GM18870 (cell line): ENCODE data around the gene SMURF1.
"Not testable (repeated sequence)": the region's sequence is repeated elsewhere in the genome, so short reads cannot be mapped to it uniquely, and the experiment has no call there.

Source experiments
- ATAC-seq: cut with Tn5 transposase; IDR thresholded peaks from one replicate; pipeline ENCODE4 v1.9.1; 2021; ENCODE audit warnings: moderate library complexity; ENCODE audit not compliant: unreplicated experiment

SMURF1 gene

DNA sequence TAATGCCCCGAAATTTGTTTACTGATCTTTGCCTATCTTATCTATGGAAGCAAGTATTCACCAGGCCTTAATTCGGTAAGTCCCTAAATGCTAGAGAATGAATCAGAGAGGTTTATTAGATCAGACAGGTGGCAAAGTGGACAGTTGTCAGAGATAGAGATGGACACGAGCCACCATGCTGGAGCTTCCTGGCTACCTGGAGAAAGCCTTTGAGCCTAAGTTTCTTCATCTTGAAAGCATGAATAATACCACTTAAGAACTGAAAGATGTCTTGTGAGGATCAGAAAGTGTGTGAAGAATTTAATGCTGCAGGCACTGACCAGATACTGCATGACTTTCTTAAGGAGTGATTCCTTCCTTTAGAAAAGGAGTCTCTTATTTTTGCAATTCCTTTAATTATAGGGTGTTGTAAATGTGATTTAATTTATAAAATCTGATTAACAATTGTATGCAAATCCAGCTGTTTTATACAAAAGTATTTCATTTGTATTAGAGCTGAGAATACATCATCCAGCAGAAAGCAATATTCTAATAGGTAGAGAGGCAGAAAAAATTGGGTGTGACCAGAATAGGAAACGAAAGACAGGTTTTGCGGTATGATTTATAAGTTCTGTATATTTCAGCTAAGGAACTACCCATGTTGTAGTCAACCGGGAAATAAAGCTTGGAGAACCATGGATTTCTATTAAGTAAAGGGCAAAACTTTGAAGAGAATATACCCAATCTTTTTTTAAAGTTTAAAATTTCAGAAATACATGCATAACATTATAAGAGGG, 82.7 kb downstream of the SMURF1 start:
- ATAC-seq = no peak

DNA sequence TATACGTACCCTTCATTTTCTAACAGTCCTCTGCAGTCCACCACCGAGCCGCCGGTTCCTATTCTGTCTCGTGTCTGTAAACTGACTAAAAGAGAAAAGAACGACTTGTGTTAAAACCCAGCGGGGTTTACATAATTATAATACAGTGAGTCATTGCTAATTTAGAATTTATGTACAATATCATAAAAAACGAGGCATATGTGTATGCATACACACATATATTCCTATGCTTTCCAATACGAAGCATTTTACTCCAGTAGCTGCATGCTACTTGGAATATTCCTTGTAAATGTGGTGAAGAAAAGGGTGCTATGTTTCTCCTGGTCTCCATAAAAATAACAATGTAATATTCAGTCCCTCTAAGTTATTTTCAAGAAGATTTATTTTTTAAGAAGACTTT, 89.1 kb downstream of the SMURF1 start:
- no peak for ATAC-seq

DNA sequence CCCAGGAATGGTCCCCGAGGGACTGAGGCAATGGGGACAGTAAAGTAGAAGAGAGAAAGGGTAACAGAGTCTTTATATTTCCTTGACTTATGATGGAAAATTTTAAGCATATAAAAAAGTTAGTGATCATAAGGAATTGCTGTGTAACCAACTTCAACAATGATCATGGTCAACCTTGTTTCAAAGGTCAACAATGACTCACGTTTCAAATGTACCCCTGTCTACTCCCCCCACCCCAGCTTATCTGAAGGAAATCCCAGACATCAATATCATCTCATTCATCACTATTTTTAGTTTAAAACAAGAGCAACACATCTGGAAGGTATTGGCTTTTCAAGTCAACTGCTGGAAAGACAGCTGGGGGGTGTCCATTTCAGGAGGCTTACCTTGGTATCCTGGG, 92.9 kb downstream of the SMURF1 start:
- ATAC-seq = no peak

DNA sequence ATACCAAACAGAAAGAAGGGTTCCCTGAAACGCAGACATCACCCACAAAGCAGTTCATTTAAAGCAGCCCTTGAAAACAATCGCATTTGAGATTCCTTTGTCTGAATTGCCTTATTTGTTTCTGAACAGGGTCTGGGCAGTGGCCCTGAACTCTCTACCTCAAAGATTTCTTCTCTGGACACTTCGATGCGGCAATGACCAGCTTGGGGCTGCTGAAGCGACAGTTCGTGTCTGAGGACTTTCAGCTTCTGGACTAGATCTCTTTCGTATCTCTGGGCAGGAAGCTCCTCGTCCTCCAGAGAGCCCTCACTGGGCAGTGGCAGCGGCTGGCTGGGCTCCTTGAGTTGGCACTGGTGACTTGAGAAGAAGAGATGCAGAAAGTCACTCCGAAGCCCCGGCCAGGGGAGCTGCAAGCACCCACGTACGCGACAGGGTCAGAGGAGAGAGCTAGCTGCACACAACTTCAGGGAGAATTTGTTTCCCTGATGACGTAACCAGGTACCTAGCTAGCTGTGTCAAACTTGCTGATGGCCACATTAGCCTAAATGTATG, 96.3 kb downstream of the SMURF1 start:
- no peak for ATAC-seq

DNA sequence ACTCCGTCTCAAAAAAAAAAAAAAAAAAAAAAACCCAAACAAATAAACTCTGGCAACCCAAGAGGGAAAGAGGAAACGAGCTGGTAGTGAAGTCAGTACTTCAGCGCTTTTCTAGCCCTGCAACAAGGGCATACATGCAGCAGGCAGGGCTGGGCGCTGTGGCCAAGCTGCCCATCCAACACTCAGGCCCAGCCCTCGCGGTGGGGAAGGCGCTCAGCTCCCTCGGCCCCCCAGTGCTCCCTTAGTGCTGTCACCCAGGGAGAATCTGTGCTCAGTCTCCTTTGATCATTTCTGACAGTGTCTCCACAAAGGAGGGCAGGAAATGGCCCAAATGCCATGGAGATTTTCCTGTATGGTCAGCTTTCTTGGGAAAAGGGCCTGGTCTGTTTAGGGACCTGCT, 97.2 kb downstream of the SMURF1 start:
- no peak for ATAC-seq

DNA sequence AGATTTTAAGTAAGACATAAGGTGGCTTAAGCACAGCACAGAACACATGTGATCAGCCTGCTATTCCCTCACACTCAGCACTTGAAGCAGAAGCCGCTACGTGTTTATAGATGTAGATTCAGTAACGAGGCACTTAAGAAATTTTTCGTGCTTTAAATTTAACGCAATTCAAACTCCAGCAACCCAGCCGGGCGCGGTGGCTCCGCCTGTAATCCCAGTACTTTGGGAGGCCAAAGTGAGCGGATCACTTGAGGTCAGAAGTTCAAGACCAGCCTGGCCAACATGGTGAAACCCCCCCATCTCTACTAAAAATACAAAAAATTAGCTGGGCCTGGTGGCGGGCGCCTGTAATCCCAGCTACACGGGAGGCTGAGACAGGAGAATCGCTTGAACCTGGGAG, 97.6 kb downstream of the SMURF1 start:
- not testable (repeated sequence) for ATAC-seq

DNA sequence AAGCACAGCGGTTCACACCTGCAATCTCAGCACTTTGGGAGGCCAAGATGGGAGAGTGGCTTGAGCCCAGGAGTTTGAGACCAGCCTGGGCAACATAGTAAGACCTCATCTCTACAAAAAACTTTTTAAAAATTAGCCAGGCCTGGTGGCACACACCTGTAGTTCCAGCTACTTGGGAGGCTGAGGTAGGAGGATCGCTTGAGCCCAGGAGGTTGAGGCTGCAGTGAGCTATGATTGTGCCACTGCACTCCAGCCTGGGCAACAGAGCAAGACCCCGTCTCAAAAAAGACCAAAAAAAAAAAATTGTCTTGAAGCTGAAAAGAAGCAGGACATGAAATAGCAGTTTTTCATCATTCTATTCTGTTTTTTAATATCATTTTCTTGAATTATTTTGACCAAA, 99.0 kb downstream of the SMURF1 start:
- ATAC-seq = not testable (repeated sequence)

DNA sequence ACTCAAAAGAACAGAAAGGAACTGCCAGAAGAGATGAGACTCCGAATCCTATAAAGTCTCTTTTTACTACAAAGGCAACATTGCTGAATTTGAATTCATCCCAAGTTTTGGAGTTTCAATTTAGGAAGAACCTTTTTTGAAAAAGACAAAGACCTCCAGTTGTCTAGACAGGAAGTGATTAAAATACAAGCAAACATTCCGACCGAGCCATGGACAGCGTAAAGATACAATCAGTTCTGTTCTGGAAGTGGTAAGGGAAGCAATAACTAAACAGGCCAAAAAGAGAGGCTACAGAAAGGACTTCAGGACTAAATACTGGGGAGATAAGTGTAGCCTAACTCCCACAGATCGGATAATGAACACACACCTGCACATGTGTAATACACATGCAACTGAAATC, 101.0 kb downstream of the SMURF1 start:
- no peak for ATAC-seq

DNA sequence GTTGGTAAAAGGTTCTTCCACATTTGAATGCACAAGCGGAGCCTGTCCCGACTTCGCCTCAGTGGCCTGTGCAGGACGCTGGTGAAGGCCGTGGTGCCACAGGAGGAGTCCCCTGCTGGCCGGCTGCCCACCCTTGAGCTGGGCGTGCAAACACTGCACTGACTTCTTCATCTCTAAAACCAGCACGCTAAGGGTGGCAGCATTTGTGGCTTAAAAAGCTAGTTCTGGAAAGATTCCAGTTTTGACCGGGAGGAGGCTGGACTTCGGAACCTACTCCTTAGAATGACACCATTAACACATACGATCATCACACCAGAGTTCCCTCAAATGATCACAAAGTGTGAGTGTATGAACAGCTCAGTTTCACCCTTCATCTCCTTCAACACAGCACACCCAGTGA, 102.4 kb downstream of the SMURF1 start:
- no peak for ATAC-seq

DNA sequence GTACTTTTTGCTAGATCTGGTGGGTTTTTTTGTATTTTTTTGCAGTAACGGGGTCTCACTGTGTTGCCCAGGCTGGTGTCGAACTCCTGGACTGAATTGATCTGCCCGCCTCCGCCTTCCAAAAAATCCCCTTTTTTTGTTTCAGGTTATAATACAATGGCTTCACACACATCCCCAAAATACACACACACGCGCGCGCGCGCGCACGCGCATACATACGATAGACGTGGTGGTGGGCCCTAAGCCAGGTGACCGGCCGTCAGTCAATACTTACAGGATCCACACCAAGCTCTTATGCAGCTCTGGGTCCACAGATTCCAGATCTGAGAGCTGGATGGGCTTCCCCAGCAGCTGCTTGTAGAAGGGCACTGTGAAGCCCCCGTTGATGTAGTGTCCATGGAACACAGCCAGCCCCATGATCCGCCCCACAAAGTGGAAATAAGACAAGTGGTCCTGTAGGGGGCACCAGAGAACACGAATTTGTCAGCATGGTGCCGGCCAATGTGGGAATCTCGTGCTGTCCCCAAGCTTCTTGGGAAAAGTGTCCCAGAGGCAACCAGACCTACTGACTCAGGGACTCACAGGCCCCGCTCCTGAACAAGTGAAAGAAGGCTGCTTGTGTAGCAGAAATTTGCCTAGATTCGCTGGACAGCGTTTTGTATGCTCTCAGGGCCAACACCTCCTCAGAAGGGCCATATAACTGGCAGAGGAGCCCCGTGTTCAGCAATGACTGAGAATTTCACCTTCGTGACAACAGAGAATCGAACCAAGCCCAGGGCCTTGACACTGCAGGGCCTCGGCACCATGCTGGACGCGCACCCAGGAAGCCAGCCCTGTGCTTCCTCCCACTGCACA, 103.6 kb downstream of the SMURF1 start:
- no peak for ATAC-seq

DNA sequence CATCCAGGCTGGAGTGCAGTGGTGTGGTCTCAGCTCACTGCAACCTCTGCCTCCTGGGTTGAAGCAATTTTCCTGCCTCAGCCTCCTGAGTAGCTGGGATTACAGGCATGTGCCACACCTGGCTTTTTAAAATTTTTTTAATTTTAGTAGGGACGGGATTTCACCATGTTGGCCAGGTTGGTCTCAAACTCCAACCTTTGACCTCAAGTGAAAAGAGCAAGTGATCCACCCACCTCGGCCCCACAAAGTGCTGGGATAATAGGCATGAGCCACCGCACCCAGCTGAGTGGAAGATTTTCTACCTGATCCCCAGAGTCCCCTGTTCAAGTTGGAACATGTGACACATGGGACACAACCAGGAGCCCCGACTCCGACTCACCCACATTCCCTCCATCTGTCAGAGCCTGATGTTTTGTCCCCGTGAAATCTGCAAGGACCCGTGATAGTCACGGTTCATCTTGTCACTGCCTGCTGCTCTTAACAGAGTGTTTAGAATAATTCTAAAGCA, 104.5 kb downstream of the SMURF1 start:
- ATAC-seq = no peak

DNA sequence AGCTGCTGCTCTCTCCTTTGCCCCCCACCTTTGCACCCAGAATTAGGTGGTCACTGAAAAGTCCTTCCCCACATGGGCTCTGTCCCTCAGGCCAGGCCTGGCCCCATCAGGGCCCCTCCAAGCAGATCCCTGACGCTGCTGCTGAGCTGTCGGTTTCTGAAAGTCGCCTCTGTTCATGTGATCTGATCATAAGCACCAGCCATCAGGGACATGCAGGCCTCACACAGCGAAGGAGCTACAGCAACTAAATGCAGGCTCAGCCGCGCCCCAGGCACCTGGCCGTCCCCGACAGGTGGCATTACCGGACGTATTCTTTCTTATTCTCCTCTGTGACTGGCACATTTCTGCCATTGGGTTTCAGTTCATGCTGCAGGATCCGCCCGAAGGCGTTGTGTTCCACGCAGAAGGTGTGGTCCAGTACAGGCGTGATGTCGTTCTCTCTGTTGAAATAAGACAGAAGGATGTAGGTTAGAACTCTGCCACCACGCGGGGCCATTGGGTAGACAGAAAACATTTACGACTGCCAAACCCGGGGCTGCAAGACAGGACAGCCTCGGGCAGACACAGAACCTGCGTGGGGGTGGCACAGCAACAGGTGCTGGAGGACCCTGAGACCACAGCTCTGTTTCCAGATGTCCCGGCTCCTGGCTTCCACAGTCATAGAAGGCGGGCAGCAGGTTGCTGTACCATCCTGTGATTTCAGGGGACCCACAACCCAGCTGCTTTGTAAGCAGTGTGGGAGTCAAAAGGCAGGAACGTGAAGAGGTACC, 105.6 kb downstream of the SMURF1 start:
- ATAC-seq = no peak

DNA sequence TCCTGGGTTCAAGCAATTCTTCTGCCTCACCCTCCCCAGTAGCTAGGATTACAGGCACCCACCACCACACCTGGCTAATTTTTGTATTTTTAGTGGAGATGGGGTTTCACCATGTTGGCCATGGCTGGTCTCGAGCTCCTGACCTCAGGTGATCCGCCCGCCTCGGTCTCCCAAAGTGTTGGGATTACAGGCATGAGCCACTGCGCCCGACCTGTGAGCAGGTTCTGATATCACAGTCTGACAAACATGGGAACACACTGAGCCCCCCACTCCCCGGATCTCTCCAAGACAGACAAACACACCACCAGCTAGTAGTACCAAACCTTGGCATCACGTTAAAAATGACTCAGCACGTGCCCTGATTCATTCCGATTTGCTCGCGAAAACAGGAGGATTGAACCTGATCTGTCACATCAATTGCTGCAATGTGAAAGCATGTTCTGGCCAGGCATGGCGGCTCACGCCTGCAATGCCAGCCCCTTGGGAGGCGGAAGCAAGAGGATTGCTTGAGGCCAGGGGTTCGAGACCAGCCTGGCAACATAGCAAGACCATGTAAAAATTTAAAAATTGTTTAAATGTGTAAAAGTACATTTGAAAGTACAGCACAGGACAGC, 106.5 kb downstream of the SMURF1 start:
- ATAC-seq = no peak

DNA sequence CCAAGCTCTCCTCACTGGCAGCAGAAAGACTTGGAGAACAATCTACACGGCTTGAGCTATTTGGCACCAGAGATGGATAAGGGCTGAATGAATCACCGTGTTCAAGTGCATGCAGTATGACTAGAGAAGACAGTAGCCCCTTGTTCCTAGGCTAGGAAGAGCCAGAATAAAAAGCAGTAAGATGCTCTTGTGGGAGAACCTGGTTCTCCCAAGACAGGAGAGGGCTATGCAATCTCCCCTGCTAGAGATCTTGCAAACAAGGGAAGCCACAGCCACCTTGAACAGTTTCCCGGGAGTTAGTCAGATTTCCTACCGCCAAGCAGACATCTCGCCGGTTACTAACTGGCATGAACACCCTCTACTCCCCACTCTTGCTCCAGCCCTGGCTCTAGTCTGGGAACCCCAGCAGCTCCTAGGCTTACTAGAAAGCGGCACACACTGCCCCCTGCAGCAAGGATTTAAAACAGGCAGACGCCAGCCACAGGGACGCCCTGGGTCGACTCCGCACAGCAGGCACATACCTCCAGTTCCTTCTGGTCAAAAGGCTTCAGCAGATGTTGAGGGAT, 107.3 kb downstream of the SMURF1 start:
- ATAC-seq = no peak

DNA sequence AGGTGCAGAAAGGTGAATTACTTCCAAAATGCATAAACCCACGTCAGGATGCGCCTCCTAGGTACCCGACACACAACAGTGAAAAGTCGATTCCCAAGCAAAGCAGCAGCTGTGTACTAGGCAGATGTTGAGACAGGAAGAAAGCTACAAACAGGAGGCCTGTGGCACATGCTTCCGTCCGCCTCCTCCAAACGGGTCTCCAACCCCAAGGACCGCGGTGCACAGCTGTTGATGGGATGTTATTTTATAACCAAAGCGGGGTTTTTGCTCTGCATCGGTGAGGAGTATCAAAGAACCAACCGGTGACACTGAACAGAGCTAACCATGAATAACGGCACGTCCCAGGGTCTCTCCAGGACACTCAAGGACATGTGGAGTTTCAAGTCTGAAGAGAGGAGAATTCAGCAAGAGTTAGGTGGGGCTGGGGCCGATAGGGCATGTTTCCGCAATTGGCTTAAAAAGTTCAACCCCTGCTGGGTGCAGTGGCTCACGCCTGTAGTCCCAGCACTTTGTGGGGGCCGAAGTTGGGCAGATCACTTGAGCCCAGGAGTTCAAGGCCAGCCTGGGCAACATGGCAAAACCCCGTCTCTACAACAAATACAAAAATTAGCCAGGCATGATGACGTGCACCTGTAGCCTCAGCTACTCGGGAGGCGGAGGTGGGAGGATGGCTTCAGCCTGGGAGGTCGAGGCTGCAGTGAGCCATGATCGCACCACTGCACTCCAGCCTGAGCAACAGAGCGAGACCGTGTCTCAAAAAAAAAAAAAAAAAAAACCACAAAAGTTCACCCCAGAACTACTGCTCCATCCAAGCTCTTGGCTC, 108.0 kb downstream of the SMURF1 start:
- no peak for ATAC-seq

DNA sequence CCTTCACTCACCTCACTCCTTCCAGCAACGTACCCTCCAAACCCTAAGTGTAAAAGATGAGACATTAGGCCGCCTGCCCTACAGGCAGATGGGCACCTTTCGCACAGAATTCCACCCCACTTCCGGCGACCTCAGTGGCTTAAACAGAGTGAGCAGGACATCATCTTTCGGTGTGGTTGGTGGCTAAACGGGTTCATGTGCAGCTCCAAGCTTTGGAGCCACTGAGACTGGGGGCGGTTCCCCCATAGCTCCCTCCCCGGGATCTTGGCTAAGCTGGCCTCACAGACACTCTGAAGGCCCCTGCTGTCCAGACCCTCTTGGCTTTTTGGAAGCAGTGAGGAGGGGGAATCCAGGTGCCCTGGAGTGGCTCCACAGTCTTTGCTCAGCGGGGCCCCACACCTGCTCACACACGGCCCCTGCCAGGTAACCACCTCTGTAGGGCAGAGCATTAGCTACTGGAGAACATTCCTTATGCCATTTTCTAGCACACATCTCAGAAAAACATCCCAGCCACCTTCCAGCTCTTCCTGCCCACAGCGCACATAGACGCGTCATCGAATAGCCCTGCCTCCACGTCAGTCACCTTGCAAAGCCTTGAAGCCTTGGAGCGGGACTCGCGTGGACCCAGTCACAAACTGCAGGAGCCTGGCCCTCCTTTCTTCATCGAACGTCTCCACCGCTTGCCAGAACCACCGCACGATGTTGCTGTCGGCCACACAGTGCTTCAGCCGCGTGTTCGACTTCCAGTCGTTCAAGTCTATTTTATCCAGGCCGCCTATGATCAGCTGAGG, 108.8 kb downstream of the SMURF1 start:
- no peak for ATAC-seq

DNA sequence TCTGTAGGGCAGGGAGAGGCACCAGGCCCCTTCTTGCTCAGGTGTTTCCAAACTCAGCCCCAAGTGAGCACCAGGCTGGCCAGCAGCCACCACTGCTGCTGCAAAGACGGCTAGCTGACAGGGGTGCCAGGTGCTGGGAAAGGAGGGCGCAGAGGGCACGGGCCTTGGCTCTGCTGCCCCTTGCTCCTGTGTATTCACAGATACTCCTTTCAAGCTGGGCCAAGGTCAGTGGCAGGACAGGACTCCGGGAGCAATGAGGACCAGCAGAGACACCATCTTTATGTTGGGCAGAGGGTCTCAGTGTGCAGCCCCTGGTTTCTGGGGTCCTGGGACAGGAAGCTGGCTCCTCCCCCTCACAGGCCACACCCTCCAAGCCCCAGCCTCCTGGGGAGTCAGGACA, 110.1 kb downstream of the SMURF1 start:
- ATAC-seq = no peak

DNA sequence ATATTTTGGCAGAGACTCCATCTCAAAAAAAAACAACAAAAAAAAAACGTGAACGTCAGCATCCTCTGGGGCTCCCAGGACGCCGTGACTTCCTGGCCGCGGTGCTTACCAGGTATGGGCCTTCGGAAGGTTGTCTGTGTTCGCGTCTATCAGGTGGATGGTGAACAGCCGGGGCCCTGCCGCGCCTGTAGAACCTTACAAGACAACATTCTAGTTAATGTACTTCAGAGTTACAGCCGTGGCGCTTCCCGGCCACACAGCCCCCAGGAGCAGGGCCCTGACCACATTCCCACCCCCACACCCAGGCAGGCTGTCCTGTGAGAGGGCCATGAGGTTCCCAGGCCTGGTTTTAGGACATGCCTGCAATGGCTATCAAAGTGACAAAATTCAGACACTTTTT, 111.0 kb downstream of the SMURF1 start:
- ATAC-seq = no peak

DNA sequence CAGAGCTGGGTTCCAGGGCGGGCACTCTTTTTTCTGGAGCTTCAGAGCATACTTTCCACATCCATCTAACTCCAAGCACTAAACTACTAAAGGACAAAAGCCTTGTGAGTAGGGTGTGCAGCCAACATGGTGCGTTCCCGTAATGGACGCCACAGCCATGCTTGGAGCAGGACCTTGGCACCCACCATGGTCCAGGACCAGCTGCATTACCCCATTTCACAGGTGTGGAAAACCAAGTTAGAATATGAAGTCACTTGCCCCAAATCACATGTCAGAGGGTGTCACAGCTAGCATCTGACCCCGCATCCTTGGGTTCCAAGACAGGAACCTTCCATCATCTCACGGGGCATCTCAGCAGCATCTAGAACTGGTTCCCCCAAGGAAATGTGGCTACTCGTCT, 112.4 kb downstream of the SMURF1 start:
- ATAC-seq = no peak
